ENCODE results near the gene PPP1R17. TPM values are rescaled to one million over a fixed set of nuclear protein-coding genes. Genes with fewer than 3 reads are reported as not detected.

Gene PPP1R17
- polyA plus RNA-seq, 4 donors, result not detected

DNA sequence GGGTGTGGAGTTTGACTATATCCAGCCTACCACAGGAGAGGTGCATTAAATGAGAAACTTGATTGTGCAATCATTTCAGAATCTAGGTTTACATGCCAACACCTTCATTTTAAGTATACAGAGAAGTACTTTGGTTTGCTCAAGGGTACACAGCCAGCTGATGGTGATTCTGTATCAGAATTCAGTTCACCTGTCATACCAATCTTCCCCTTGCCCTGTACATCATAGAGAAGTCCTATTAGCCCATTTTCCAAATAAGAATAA, 35.0 kb upstream of the PPP1R17 start:
- FAIRE-seq, result no peak
- no peaks in the 10 kb centered on the region for H3K36me3 ChIP-seq (ENCODE audit: control insufficient read depth in 3 of 3, insufficient read depth in 2 of 3, low read depth in 1 of 3, low read length in 3 of 3)

DNA sequence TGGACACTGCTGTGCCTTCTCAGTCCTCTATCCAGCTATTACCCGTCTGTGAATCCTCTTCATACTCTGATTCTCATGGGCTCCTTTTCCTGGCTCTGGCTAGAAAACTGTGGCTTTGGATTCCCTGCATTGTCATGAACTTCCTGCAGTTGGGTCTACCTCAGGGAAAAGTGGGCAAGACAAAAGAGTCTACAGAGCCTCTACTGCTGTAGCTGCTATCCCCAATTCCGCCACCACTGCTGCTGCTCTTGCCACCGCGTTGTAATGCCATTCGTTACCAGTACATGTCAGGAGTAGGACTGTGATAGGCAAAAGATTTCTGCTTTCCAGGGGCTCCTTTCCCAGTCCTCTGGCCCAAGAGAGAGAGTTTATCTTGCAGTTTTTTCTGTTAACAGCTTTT, 23.9 kb upstream of the PPP1R17 start:
- Histone ChIP-seq H3K4me3 (ENCODE audit: low read depth in 1 of 3, low read length in 3 of 3) (no peak overlapping the region), H3K36me3 (ENCODE audit: control insufficient read depth in 3 of 3, insufficient read depth in 2 of 3, low read depth in 1 of 3, low read length in 3 of 3) (no peaks in the 10 kb centered on the region), H3K4me1 (ENCODE audit: control insufficient read depth in 3 of 3, insufficient read depth in 2 of 3, low read depth in 1 of 3, low read length in 2 of 3) (no peaks in the 10 kb centered on the region), H3K27me3 (ENCODE audit: control insufficient read depth in 3 of 3, insufficient read depth in 3 of 3, low read length in 3 of 3) (no peaks in the 10 kb centered on the region), H3K27ac (ENCODE audit: low read depth in 1 of 3, low read length in 2 of 3) (no peak overlapping the region), H3K9me3 (ENCODE audit: control insufficient read depth in 2 of 2, insufficient read depth in 1 of 2, low read depth in 1 of 2, low read length in 1 of 2) (no peaks in the 10 kb centered on the region)
- no peak for FAIRE-seq
- WGBS, 3 donors, result 78 to 80% (median 78%) methylated on average over 5 of the region's 5 CpGs
- DNase-seq, result no peak

More for the DNA sequence above, 35.0 kb upstream of the PPP1R17 start:
- Histone ChIP-seq H3K27ac (ENCODE audit: low read depth in 1 of 3, low read length in 2 of 3) (no peak overlapping the region), H3K9me3 (ENCODE audit: control insufficient read depth in 2 of 2, insufficient read depth in 1 of 2, low read depth in 1 of 2, low read length in 1 of 2) (no peaks in the 10 kb centered on the region), H3K4me3 (ENCODE audit: low read depth in 1 of 3, low read length in 3 of 3) (no peak overlapping the region), H3K4me1 (ENCODE audit: control insufficient read depth in 3 of 3, insufficient read depth in 2 of 3, low read depth in 1 of 3, low read length in 2 of 3) (no peaks in the 10 kb centered on the region), H3K27me3 (ENCODE audit: control insufficient read depth in 3 of 3, insufficient read depth in 3 of 3, low read length in 3 of 3) (no peaks in the 10 kb centered on the region)
- no peak for DNase-seq

DNA sequence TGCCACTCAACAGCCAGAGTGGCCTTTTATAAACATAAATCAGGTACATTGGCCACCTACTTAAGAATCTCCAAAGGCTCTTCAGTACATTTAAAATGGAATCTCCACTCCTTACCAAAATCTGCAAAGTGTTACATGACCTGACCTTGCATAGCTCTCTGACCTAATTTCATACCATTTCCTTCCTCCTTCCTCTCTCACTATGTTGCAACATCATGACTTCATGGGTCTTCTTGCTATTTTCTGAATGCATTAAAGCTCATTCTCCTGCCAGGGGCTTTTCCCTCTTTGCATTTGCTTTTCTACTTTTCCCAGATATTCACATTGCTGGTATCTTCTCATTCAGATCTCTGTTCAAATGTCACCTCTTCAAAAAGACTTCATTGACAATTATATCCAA, 22.1 kb upstream of the PPP1R17 start:
- FAIRE-seq, result no peak
- Histone ChIP-seq H3K4me1 (ENCODE audit: control insufficient read depth in 3 of 3, insufficient read depth in 2 of 3, low read depth in 1 of 3, low read length in 2 of 3) (no peaks in the 10 kb centered on the region), H3K4me3 (ENCODE audit: low read depth in 1 of 3, low read length in 3 of 3) (no peak overlapping the region), H3K36me3 (ENCODE audit: control insufficient read depth in 3 of 3, insufficient read depth in 2 of 3, low read depth in 1 of 3, low read length in 3 of 3) (no peaks in the 10 kb centered on the region), H3K27ac (ENCODE audit: low read depth in 1 of 3, low read length in 2 of 3) (no peak overlapping the region), H3K9me3 (ENCODE audit: control insufficient read depth in 2 of 2, insufficient read depth in 1 of 2, low read depth in 1 of 2, low read length in 1 of 2) (no peaks in the 10 kb centered on the region), H3K27me3 (ENCODE audit: control insufficient read depth in 3 of 3, insufficient read depth in 3 of 3, low read length in 3 of 3) (no peaks in the 10 kb centered on the region)
- no peak for DNase-seq

DNA sequence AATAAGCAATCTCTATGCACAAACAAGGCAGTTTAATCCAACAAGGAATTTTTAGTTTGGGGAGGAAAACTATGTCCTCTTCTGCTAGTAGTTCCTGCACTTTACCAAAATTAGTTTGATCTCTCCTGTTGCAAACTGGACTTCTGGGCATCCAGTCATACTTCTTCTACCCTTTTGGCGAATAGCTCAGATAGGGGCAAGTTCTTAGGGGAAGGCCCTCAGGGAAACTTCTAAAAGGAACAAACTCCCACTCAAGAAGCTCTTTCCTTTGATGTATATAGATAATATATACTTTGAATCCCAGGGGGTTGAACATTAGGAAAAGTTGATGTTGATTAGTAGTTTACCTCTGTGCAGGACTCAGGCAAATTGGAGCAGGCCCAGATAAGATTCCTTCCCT, 21.5 kb upstream of the PPP1R17 start:
- H3K27ac ChIP-seq (ENCODE audit: low read depth in 1 of 3, low read length in 2 of 3), result no peak overlapping the region
- H3K36me3 ChIP-seq (ENCODE audit: control insufficient read depth in 3 of 3, insufficient read depth in 2 of 3, low read depth in 1 of 3, low read length in 3 of 3), result no peaks in the 10 kb centered on the region
- H3K4me3 ChIP-seq (ENCODE audit: low read depth in 1 of 3, low read length in 3 of 3), result no peak overlapping the region
- DNase-seq (no peak), FAIRE-seq (no peak)
- H3K4me1 ChIP-seq (ENCODE audit: control insufficient read depth in 3 of 3, insufficient read depth in 2 of 3, low read depth in 1 of 3, low read length in 2 of 3), result no peaks in the 10 kb centered on the region
- peaks cover 0 to 1% of the 10 kb centered on the region in 2 donors for H3K9me3 ChIP-seq (ENCODE audit: control insufficient read depth in 2 of 2, insufficient read depth in 1 of 2, low read depth in 1 of 2, low read length in 1 of 2)
- 72 to 89% (median 86%) methylated on average over 1 of the region's 1 CpG for WGBS, 3 donors
- H3K27me3 ChIP-seq (ENCODE audit: control insufficient read depth in 3 of 3, insufficient read depth in 3 of 3, low read length in 3 of 3), result no peaks in the 10 kb centered on the region

DNA sequence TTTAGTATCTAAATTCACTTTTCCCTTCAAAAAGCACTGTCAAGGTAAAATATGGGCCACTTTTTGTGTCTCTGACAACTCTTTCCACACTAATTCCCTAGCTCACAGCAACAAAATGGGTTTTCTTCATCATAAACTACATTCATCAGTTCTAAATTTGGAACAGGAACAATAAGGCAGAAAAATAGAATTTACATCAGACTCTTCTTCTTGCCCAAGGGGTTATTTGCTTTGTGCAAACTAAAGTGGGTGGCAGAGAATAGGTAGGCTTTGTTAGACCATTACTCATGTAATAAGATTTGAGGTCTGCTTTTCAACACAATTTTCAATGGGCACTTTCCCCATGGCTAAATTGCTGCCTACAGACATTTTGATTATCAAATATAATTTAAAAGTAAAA, 17.6 kb upstream of the PPP1R17 start:
- no peak overlapping the region for H3K27ac ChIP-seq (ENCODE audit: low read depth in 1 of 3, low read length in 2 of 3)
- H3K9me3 ChIP-seq (ENCODE audit: control insufficient read depth in 2 of 2, insufficient read depth in 1 of 2, low read depth in 1 of 2, low read length in 1 of 2), result peaks cover 0 to 8% of the 10 kb centered on the region in 2 donors
- no peaks in the 10 kb centered on the region for H3K4me1 ChIP-seq (ENCODE audit: control insufficient read depth in 3 of 3, insufficient read depth in 2 of 3, low read depth in 1 of 3, low read length in 2 of 3)
- no peaks in the 10 kb centered on the region for H3K36me3 ChIP-seq (ENCODE audit: control insufficient read depth in 3 of 3, insufficient read depth in 2 of 3, low read depth in 1 of 3, low read length in 3 of 3)
- H3K27me3 ChIP-seq (ENCODE audit: control insufficient read depth in 3 of 3, insufficient read depth in 3 of 3, low read length in 3 of 3), result no peaks in the 10 kb centered on the region
- H3K4me3 ChIP-seq (ENCODE audit: low read depth in 1 of 3, low read length in 3 of 3), result no peak overlapping the region
- no peak for FAIRE-seq
- DNase-seq, result no peak

DNA sequence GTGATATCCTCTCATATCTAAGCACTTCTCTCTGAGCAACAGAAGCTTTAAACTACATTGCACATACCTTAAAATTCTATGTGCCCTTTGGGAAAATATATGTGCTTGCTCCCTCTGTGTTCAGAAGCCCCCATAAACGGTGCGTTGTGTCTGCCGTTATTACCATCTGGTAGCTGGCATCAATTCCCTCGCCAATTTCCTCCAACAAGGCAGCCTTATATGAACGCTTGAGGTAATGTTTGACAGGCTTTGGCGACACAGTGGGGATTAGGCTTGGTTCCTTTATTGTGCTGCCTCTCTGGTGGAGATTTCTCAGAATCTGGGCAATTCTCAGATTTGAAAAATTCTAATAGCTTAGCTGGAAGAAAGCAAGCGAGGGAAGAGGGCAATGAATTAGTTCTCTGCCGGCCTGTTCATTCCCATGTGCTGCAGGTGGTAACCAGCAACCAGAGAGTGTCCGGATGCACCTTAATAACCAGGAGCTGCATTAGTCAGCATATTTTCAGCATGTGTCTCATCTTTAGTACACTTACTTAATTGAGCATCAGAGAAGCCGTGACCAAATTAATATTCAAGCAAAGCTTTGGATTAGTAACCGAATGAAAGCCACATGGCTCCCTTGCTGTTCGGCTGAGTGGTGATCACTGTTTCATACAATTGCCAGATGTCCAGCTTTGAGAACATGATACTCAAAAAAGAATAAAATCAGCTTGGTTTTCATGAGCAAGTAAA, 7.3 kb upstream of the PPP1R17 start:
- DNase-seq (no peak), FAIRE-seq (no peak)
- no peaks in the 10 kb centered on the region for H3K4me1 ChIP-seq (ENCODE audit: control insufficient read depth in 3 of 3, insufficient read depth in 2 of 3, low read depth in 1 of 3, low read length in 2 of 3)
- no peak overlapping the region for H3K4me3 ChIP-seq (ENCODE audit: low read depth in 1 of 3, low read length in 3 of 3)
- WGBS, 3 donors, result 86 to 90% (median 87%) methylated on average over 12 of the region's 12 CpGs
- no peaks in the 10 kb centered on the region for H3K27me3 ChIP-seq (ENCODE audit: control insufficient read depth in 3 of 3, insufficient read depth in 3 of 3, low read length in 3 of 3)
- H3K36me3 ChIP-seq (ENCODE audit: control insufficient read depth in 3 of 3, insufficient read depth in 2 of 3, low read depth in 1 of 3, low read length in 3 of 3), result no peaks in the 10 kb centered on the region
- no peak overlapping the region for H3K27ac ChIP-seq (ENCODE audit: low read depth in 1 of 3, low read length in 2 of 3)
- H3K9me3 ChIP-seq (ENCODE audit: control insufficient read depth in 2 of 2, insufficient read depth in 1 of 2, low read depth in 1 of 2, low read length in 1 of 2), result no peaks in the 10 kb centered on the region

DNA sequence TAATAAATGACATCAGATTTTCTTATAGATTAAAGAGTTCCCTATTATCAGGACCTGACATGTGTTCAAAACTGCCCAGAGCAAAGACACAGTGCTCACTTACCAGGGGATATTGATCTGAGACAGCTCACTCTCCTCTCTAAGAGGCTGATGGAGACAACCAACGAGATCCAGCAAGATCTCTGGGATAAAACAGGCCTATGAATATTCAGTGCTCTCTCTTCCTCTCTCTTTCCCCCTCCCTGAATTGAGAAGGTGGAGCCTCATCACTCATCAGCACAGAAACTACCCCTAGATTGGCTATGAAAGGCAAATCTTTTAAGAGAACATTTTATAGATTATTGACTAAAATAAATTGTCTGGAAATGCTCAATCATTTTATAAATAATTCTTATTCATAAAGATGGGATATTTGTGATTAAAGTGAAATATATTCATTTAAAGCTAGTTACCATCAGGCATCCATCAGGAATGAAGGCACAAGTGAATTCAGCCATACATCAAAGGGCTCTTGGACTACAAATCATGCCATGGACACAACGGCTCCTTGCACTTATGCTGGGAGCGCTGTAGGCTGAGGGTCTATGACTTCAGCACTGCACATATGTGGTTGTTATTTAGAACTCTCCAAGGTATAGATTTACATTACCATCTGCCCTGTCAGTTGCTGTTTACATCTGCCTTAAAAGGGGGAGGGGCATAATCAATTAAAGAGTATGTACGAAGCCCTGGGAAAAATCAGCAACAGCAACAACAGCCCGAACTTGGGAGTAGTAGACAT, 3.4 kb upstream of the PPP1R17 start:
- H3K9me3 ChIP-seq (ENCODE audit: control insufficient read depth in 2 of 2, insufficient read depth in 1 of 2, low read depth in 1 of 2, low read length in 1 of 2), result no peaks in the 10 kb centered on the region
- DNase-seq (no peak), FAIRE-seq (no peak)
- no peaks in the 10 kb centered on the region for H3K4me1 ChIP-seq (ENCODE audit: control insufficient read depth in 3 of 3, insufficient read depth in 2 of 3, low read depth in 1 of 3, low read length in 2 of 3)
- no peaks in the 10 kb centered on the region for H3K36me3 ChIP-seq (ENCODE audit: control insufficient read depth in 3 of 3, insufficient read depth in 2 of 3, low read depth in 1 of 3, low read length in 3 of 3)
- H3K27me3 ChIP-seq (ENCODE audit: control insufficient read depth in 3 of 3, insufficient read depth in 3 of 3, low read length in 3 of 3), result peaks cover 0 to 6% (median 0%) of the 10 kb centered on the region in 3 donors
- H3K27ac ChIP-seq (ENCODE audit: low read depth in 1 of 3, low read length in 2 of 3), result no peak overlapping the region
- no peak overlapping the region for H3K4me3 ChIP-seq (ENCODE audit: low read depth in 1 of 3, low read length in 3 of 3)
- WGBS, 3 donors, result 51 to 55% (median 52%) methylated on average over 5 of the region's 5 CpGs

DNA sequence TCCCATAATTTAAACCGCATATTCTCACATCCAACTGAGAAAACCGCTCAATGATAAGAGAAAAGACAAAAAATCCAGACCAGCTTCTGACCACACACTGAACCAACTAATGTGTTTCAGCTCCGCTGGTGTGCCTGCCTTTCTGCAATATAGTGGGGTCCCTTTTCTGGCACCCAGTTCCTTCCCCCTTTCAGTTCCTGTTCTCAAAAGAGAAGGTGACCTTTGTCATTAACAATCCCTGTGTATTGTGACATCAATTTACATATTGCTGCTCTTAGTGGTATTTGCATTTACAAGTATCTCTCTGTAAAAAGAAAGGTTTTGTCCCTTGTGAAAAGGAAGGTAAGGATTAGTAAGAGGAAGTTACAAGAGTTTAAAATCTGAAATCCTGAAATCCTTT, 1.4 kb downstream of the PPP1R17 start:
- WGBS, 3 donors, result 57 to 69% (median 63%) methylated on average over 3 of the region's 3 CpGs

DNA sequence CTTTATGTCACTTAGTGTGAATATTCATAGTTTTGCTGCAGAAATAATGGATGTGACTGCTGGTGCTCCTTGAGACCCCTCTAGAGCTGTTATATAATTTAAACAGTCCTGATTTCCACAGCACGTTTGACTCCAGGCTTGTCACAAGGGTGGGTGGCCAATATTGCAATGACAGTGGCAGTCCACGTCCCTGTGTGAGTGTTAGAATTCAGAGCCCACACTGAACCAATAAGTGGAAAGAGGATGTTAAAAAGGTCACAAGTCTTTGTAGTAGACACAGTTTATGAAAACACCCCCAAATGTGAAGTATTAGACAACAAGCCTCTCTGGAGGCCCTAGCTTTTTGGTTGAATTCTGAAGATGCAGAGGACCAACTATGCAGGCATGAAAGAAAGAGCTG, 2.0 kb downstream of the PPP1R17 start:
- no peak overlapping the region for H3K4me3 ChIP-seq (ENCODE audit: low read depth in 1 of 3, low read length in 3 of 3)
- FAIRE-seq (no peak), DNase-seq (no peak)
- no peak overlapping the region for H3K27ac ChIP-seq (ENCODE audit: low read depth in 1 of 3, low read length in 2 of 3)
- no peaks in the 10 kb centered on the region for H3K36me3 ChIP-seq (ENCODE audit: control insufficient read depth in 3 of 3, insufficient read depth in 2 of 3, low read depth in 1 of 3, low read length in 3 of 3)
- H3K9me3 ChIP-seq (ENCODE audit: control insufficient read depth in 2 of 2, insufficient read depth in 1 of 2, low read depth in 1 of 2, low read length in 1 of 2), result no peaks in the 10 kb centered on the region
- H3K27me3 ChIP-seq (ENCODE audit: control insufficient read depth in 3 of 3, insufficient read depth in 3 of 3, low read length in 3 of 3), result peaks cover 0 to 6% (median 0%) of the 10 kb centered on the region in 3 donors
- 32 to 36% (median 32%) methylated on average over 2 of the region's 2 CpGs for WGBS, 3 donors
- H3K4me1 ChIP-seq (ENCODE audit: control insufficient read depth in 3 of 3, insufficient read depth in 2 of 3, low read depth in 1 of 3, low read length in 2 of 3), result no peaks in the 10 kb centered on the region

More for the DNA sequence above, 1.4 kb downstream of the PPP1R17 start:
- no peak for FAIRE-seq
- Histone ChIP-seq H3K27ac (ENCODE audit: low read depth in 1 of 3, low read length in 2 of 3) (no peak overlapping the region), H3K9me3 (ENCODE audit: control insufficient read depth in 2 of 2, insufficient read depth in 1 of 2, low read depth in 1 of 2, low read length in 1 of 2) (no peaks in the 10 kb centered on the region), H3K36me3 (ENCODE audit: control insufficient read depth in 3 of 3, insufficient read depth in 2 of 3, low read depth in 1 of 3, low read length in 3 of 3) (no peaks in the 10 kb centered on the region), H3K4me1 (ENCODE audit: control insufficient read depth in 3 of 3, insufficient read depth in 2 of 3, low read depth in 1 of 3, low read length in 2 of 3) (no peaks in the 10 kb centered on the region), H3K4me3 (ENCODE audit: low read depth in 1 of 3, low read length in 3 of 3) (no peak overlapping the region), H3K27me3 (ENCODE audit: control insufficient read depth in 3 of 3, insufficient read depth in 3 of 3, low read length in 3 of 3) (peaks cover 0 to 6% (median 0%) of the 10 kb centered on the region in 3 donors)
- DNase-seq, result no peak

Data from small intestine (tissue), 7 donors.